Measurements from ENCODE around the gene IRAK3. TPM values are rescaled to one million over a fixed set of nuclear protein-coding genes. Genes with fewer than 3 reads are reported as not detected.
"Not testable (repeated sequence)": the region's sequence is repeated elsewhere in the genome, so short reads cannot be mapped to it uniquely, and the experiment has no call there.

Gene IRAK3
- total RNA-seq, 1 donor from 2014 or later = 0.05 TPM

- peaks cover 26% of the 10 kb centered on the region for H3K27me3 Mint-ChIP-seq (ENCODE audit: low read depth, unreplicated experiment)
- Histone ChIP-seq H4K20me1 (ENCODE audit: insufficient read depth, low read length) (no peaks in the 10 kb centered on the region), H3K4me3 (ENCODE audit: insufficient read depth, low read depth, low read length) (peak overlapping the region; percentile 58), H3K36me3 (ENCODE audit: insufficient read depth, low read length) (no peaks in the 10 kb centered on the region), H3K4me2 (ENCODE audit: low read length) (peak overlapping the region; percentile 76), H3K27ac (ENCODE audit: low read depth, low read length) (no peak overlapping the region), H3K9me3 (ENCODE audit: insufficient read depth, low read depth, low read length) (no peaks in the 10 kb centered on the region), H2AFZ (ENCODE audit: low read depth, low read length) (peak overlapping the region; percentile 50), H3K4me1 (ENCODE audit: insufficient read depth, low read length) (peaks cover 3% of the 10 kb centered on the region), H3K27me3 (ENCODE audit: insufficient read depth, low read length) (no peaks in the 10 kb centered on the region), H3K79me2 (ENCODE audit: insufficient read depth, low read length) (no peaks in the 10 kb centered on the region), H3K9ac (ENCODE audit: low read length) (peak overlapping the region; percentile 61)
- H3K36me3 Mint-ChIP-seq (ENCODE audit: low read depth, unreplicated experiment) = no peaks in the 10 kb centered on the region
- peaks cover 2% of the 10 kb centered on the region for H3K4me1 Mint-ChIP-seq (ENCODE audit: low read depth, unreplicated experiment)
- H3K9me3 Mint-ChIP-seq (ENCODE audit: unreplicated experiment) = no peaks in the 10 kb centered on the region
- H3K27ac Mint-ChIP-seq (ENCODE audit: unreplicated experiment) = no peak overlapping the region
- peak overlapping the region; percentile 69 for H3K4me3 Mint-ChIP-seq (ENCODE audit: unreplicated experiment)
- no peak for FAIRE-seq
- TF ChIP-seq EZH2 (IDR thresholded peaks at IDR 0.05; ENCODE audit: insufficient read depth, low read length) (no peak), CTCF (IDR thresholded peaks at IDR 0.05; ENCODE audit: insufficient read depth, low read depth, low read length) (peak; percentile 11)
- no peak for DNase-seq (ENCODE audit: low read depth)
Observed at GRCh38 chr12:66235626-66236281, 46.7 kb downstream of the IRAK3 start.

GRCh38 chr12:66236282-66236675, 47.3 kb downstream of the IRAK3 start:
- not testable (repeated sequence) for H3K36me3 ChIP-seq (ENCODE audit: insufficient read depth, low read length); FAIRE-seq; H3K4me3 ChIP-seq (ENCODE audit: insufficient read depth, low read depth, low read length); H3K27ac Mint-ChIP-seq (ENCODE audit: unreplicated experiment); H3K9me3 Mint-ChIP-seq (ENCODE audit: unreplicated experiment); H4K20me1 ChIP-seq (ENCODE audit: insufficient read depth, low read length); H3K36me3 Mint-ChIP-seq (ENCODE audit: low read depth, unreplicated experiment); H3K27ac ChIP-seq (ENCODE audit: low read depth, low read length); H3K9ac ChIP-seq (ENCODE audit: low read length); H3K9me3 ChIP-seq (ENCODE audit: insufficient read depth, low read depth, low read length); H3K27me3 ChIP-seq (ENCODE audit: insufficient read depth, low read length); H2AFZ ChIP-seq (ENCODE audit: low read depth, low read length); H3K79me2 ChIP-seq (ENCODE audit: insufficient read depth, low read length); DNase-seq (ENCODE audit: low read depth); H3K4me1 ChIP-seq (ENCODE audit: insufficient read depth, low read length); H3K4me1 Mint-ChIP-seq (ENCODE audit: low read depth, unreplicated experiment)
- peak overlapping the region; percentile 76 for H3K4me2 ChIP-seq (ENCODE audit: low read length)
- peak overlapping the region; percentile 69 for H3K4me3 Mint-ChIP-seq (ENCODE audit: unreplicated experiment)
- peaks cover 23% of the 10 kb centered on the region for H3K27me3 Mint-ChIP-seq (ENCODE audit: low read depth, unreplicated experiment)

GRCh38 chr12:66236969-66237368, 48.0 kb downstream of the IRAK3 start:
- Histone ChIP-seq H3K4me3 (ENCODE audit: insufficient read depth, low read depth, low read length) (no peak overlapping the region), H3K9ac (ENCODE audit: low read length) (no peak overlapping the region), H3K9me3 (ENCODE audit: insufficient read depth, low read depth, low read length) (no peaks in the 10 kb centered on the region), H4K20me1 (ENCODE audit: insufficient read depth, low read length) (no peaks in the 10 kb centered on the region), H3K4me1 (ENCODE audit: insufficient read depth, low read length) (peaks cover 3% of the 10 kb centered on the region), H3K79me2 (ENCODE audit: insufficient read depth, low read length) (no peaks in the 10 kb centered on the region), H2AFZ (ENCODE audit: low read depth, low read length) (no peak overlapping the region), H3K4me2 (ENCODE audit: low read length) (no peak overlapping the region), H3K27me3 (ENCODE audit: insufficient read depth, low read length) (no peaks in the 10 kb centered on the region), H3K36me3 (ENCODE audit: insufficient read depth, low read length) (no peaks in the 10 kb centered on the region), H3K27ac (ENCODE audit: low read depth, low read length) (no peak overlapping the region)
- H3K4me3 Mint-ChIP-seq (ENCODE audit: unreplicated experiment) = no peak overlapping the region
- H3K36me3 Mint-ChIP-seq (ENCODE audit: low read depth, unreplicated experiment) = no peaks in the 10 kb centered on the region
- H3K27me3 Mint-ChIP-seq (ENCODE audit: low read depth, unreplicated experiment) = peaks cover 23% of the 10 kb centered on the region
- H3K4me1 Mint-ChIP-seq (ENCODE audit: low read depth, unreplicated experiment) = peaks cover 4% of the 10 kb centered on the region
- DNase-seq (ENCODE audit: low read depth) (no peak), FAIRE-seq (no peak)
- no peak for TF ChIP-seq EZH2 (IDR thresholded peaks at IDR 0.05; ENCODE audit: insufficient read depth, low read length)
- no peaks in the 10 kb centered on the region for H3K9me3 Mint-ChIP-seq (ENCODE audit: unreplicated experiment)
- H3K27ac Mint-ChIP-seq (ENCODE audit: unreplicated experiment) = no peak overlapping the region
